ENCODE results near the gene BOLL.
"Not testable (repeated sequence)": the region's sequence is repeated elsewhere in the genome, so short reads cannot be mapped to it uniquely, and the experiment has no call there.

Gene BOLL

DNA sequence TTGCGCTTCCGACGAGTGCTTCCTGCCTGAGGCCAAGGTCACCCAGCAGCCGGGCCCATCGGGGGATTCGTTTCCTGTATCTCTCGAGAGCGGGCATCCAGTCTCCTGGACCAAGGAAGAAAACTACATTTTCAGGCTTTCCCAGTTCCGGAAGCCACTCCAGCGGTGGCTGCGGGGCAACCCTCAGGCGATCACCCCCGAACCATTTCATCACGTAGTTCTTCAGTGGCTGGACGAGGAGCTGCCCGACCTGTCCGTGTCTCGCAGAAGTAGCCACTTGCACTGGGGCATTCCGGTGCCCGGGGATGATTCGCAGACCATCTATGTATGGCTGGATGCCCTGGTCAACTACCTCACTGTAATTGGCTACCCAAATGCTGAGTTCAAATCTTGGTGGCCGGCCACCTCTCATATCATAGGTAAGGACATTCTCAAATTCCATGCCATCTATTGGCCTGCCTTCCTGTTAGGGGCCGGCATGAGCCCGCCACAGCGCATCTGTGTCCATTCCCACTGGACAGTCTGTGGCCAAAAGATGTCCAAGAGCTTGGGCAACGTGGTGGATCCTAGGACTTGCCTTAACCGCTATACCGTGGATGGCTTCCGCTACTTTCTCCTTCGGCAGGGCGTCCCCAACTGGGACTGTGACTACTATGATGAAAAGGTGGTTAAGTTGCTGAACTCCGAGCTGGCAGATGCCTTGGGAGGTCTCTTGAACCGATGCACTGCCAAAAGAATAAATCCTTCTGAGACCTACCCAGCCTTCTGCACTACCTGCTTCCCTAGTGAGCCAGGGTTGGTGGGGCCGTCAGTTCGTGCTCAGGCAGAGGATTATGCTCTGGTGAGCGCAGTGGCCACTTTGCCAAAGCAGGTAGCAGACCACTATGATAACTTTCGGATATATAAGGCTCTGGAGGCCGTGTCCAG lies 78.9 kb downstream of the BOLL start:
- DNase-seq, result no peak

DNA sequence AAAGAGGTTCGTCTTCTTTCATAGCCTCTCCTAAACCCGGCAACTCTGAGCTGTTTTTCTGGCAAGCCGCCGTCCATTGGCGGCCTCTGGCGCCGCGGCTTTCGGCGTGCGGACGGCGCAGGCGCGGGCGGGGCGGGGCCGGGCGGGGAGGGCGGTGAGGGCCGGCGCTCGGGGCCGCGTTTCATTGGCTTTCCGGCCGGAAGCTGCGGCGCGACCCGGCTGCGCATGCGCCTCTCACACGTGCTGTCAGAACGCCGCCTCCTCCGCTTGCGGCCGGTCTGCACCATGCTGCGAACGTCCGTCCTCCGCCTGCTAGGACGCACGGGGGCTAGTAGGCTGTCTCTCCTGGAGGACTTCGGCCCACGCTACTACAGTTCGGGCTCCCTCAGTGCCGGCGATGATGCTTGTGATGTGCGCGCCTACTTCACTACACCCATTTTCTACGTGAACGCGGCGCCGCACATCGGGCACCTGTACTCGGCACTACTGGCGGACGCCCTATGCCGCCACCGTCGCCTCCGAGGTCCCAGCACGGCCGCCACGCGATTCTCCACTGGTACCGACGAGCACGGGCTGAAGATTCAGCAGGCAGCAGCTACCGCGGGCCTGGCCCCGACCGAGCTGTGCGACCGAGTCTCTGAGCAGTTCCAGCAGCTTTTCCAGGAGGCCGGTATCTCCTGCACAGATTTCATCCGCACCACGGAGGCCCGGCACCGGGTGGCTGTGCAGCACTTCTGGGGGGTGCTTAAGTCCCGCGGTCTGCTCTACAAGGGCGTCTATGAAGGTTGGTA lies 79.8 kb downstream of the BOLL start, which contains the start of gene MARS2:
MARS2 (plus strand) TSS at position 249 of the 791 bp plus-strand sequence; CDS start at position 286, 37 bp downstream.
- DNase-seq, result peak; percentile 26 to 56

DNA sequence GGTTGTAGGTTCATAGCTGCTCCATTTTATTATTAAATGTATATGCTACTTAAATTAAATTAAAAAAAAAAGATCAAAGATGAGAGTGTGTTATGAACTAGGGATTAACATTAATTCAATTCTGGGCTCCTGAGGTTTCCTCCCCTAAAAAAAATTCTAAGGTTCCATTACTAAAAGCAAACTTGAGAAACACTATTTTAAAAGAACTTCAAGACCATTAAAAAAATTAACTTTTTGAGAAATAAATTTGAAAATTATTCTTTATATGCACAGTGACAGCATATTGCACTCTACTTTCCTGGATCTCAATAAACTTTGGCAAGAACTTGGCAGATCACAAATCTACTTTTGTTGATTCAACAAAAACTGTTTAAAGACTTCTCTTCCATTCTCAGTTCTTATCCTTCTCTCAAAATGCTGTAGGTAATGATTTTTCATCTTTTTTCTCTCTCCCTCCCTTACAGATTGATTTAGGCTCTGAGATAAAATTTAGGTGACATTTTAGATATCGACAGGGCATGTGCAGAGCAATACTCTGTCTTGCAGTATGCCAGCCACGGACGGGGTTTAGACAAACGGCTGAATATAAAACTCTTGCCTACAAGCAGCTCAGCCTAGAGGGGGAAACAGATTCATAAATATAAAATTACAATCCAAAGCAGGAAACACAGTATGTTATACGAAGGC lies 80.5 kb downstream of the BOLL start:
- DNase-seq, result no peak

DNA sequence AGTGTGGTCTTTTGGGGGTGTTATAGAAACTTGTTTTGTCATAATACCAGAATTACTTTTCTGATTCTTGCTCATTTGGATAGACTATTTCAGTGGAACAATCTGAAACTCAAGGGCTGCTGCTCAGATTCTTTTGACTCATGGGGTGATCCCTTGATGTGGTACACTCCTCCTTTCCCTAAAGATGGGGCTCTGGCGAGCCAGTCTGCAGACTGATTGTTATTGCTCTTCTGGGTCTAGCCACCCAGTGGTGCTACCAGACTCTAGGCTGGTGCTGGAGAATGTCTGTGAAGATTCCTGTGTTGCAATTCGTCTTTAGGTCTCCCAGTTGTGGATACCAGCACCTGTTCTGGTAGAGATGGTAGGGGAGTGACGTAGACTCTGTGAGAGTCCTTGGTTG lies 84.2 kb downstream of the BOLL start:
- DNase-seq, result no peak

DNA sequence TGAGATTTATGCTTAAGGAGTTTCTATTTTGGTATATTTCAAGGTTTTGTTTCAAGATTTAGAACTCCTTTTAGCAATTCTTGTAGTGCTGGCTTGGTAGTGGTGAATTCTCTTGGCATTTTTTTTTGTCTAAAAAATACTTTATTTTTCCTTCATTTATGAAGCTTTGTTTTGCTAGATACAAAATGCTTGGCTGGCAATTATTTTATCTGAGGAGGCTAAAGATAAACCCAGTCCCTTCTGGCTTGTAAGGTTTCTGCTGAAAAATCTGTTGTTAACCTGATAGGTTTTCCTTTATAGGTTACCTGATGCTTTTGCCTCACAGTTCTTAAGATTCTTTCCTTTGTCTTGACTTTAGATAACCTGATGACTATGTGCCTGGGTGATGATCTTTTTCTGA lies 85.4 kb downstream of the BOLL start:
- not testable (repeated sequence) for DNase-seq

DNA sequence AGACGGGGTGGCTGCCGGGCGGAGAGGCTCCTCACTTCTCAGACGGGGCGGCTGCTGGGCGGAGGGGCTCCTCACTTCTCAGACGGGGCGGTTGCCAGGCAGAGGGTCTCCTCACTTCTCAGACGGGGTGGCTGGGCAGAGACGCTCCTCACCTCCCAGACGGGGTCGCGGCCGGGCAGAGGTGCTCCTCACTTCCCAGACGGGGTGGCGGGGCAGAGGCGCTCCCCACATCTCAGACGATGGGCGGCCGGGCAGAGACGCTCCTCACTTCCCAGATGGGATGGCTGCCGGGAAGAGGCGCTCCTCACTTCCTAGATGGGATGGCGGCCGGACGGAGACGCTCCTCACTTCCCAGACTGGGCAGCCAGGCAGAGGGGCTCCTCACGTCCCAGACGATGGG lies 88.5 kb downstream of the BOLL start:
- DNase-seq, result not testable (repeated sequence)

DNA sequence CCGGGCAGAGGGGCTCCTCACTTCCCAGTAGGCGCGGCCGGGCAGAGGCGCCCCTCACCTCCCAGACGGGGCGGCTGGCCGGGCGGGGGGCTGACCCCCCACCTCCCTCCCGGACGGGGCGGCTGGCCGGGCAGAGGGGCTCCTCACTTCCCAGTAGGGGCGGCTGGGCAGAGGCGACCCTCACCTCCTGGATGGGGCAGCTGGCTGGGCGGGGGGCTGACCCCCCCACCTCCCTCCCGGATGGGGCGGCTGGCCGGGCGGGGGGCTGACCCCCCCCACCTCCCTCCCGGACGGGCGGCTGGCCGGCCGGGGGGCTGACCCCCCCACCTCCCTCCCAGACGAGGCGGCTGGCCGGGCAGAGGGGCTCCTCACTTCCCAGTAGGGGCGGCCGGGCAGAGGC lies 89.1 kb downstream of the BOLL start:
- DNase-seq, result not testable (repeated sequence)

DNA sequence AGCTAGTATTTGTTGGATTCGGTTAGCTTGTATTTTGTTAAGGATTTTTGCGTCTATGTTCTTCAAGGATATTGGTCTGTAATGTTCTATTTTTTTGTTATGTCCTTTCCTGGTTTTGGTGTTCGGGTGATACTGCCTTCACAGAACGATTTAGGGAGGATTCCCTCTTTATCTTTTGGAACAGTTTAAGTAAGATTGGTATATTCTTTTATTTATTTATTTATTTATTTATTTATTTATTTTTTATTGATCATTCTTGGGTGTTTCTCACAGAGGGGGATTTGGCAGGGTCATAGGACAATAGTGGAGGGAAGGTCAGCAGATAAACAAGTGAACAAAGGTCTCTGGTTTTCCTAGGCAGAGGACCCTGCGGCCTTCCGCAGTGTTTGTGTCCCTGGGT lies 89.9 kb downstream of the BOLL start:
- DNase-seq, result not testable (repeated sequence)

DNA sequence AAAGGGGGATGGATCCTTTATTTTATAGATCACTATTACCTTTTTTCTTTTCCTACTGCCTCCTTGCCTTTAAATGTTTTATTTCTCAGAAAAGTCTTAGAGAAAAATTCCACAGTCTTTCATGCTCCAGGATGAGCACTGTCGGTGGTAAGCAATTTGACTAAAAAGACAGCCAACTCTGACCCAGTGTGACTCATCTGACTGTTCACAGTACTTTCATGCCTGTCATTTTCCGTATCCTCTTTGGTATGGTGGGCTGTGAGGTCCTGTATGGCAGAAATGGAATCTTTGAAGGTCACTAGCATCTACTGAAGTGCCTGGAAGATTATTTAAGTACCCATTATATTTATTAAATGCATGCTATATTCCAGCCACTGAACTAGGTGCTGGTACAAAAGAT lies 107.6 kb downstream of the BOLL start:
- no peak for DNase-seq

DNA sequence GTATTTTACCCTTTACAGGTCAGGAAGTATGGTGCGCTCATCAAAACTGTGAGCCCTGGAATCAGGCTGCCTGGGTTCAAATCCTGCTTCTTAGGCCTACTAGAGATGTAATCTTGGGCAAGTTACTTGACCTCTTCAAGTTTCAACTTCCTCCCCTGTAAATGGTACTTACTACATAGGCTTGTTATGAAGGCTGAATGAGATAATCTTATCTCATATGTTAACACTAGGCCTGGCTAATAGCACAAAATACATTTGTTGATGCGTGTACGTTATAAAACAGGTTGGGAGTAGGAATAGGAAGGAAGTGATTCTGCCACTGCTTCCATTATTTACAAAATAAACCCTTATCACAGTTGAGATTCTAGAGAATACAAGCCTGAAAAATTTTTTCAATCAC lies 108.1 kb downstream of the BOLL start:
- no peak for DNase-seq

Data from cerebellar nuclear complex (tissue), 1 donor.